D721Med (cell line): ENCODE data around the gene NFIC.

Experiments used
- DNase-seq: peaks from one replicate; pipeline ENCODE4 v3.0.0; 2011; ENCODE audit warnings: low spot score; ENCODE audit not compliant: insufficient read length
- FAIRE-seq: peaks from 2 replicates; lab custom pipeline; 2011; peaks lifted over from hg19 to GRCh38; lab: Jason Lieb, UNC
- CTCF ChIP-seq: IDR thresholded peaks from 2 replicates; pipeline ENCODE4 v1.5.1; 2012; ENCODE audit warnings: mild to moderate bottlenecking, control low read depth; ENCODE audit not compliant: insufficient read depth; ENCODE audit errors: missing control alignments

The NFIC gene

GRCh38 chr19:3365836-3366752, at the start of gene NFIC:
Gene NFIC, plus strand, starts transcription at chr19:3366583. Its CDS starts 54 bp downstream, at chr19:3366637.
- no peak for FAIRE-seq
- no peak for TF ChIP-seq CTCF
- DNase-seq = peak; percentile 69

GRCh38 chr19:3316659-3317207, 49.6 kb upstream of the NFIC start:
- DNase-seq = no peak
- FAIRE-seq = no peak
- no peak for TF ChIP-seq CTCF

- no peak for FAIRE-seq
- DNase-seq = no peak
These were observed 46.6 kb upstream of the NFIC start for GRCh38 chr19:3319643-3320353.

GRCh38 chr19:3320354-3320670, 46.1 kb upstream of the NFIC start:
- DNase-seq = no peak
- no peak for TF ChIP-seq CTCF
- FAIRE-seq = no peak

More at GRCh38 chr19:3319643-3320353, 46.6 kb upstream of the NFIC start:
- TF ChIP-seq CTCF = no peak

- FAIRE-seq = no peak
- no peak for TF ChIP-seq CTCF
- DNase-seq = no peak
These were observed 45.5 kb upstream of the NFIC start for GRCh38 chr19:3320853-3321252.

- no peak for TF ChIP-seq CTCF
- DNase-seq (no peak), FAIRE-seq (no peak)
These were observed 44.7 kb upstream of the NFIC start for GRCh38 chr19:3321696-3322095.
